ENCODE results near the gene DIDO1.

DIDO1 gene

GRCh38 chr20:62910777-62911497 lies 15.4 kb downstream of the DIDO1 start:
- DNase-seq (ENCODE audit: low read depth), result no peak

- no peak for DNase-seq (ENCODE audit: low read depth)
Observed at GRCh38 chr20:62910217-62910766, 16.0 kb downstream of the DIDO1 start.

DNA sequence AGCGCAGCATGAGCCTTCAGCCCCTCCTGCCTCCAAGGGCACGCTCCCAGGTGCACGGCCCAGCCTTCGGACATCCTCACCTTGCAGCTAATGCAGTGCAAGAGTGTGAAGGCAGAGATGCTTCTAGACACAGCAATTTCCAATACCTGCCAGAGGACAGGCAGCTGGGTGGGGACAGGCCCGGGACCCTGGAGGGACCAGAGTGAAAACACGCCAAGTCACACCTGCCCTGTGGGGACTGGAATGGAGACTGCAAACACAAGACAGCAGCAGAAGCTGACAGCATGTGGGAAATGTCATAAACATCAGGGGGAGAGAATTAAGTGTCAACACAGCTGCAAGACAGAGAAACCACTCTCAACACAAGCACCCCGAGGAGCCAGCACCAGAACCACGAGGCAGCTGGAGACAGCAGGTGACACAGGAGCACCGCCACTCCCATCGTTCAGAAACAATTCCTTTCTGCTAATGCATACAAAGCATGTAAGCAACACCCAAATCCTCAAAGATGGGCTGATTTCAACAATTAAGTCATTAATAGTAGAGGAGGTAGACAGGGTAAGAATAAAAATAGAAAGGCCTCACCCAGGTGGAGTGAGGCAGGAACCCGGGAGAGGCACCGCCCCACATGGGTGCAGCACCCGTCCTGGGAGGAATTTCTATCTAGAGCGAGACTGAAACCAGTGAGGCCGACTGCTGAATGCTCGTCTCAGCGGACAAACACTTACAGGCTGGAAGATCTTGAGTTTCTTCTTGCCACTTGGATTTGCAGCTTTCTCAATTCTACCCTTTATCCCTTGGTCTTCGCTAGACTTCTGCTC lies 17.1 kb downstream of the DIDO1 start:
- DNase-seq (ENCODE audit: low read depth), result no peak

- no peak for DNase-seq (ENCODE audit: low read depth)
Observed at GRCh38 chr20:62907384-62908317, 18.7 kb downstream of the DIDO1 start.

DNA sequence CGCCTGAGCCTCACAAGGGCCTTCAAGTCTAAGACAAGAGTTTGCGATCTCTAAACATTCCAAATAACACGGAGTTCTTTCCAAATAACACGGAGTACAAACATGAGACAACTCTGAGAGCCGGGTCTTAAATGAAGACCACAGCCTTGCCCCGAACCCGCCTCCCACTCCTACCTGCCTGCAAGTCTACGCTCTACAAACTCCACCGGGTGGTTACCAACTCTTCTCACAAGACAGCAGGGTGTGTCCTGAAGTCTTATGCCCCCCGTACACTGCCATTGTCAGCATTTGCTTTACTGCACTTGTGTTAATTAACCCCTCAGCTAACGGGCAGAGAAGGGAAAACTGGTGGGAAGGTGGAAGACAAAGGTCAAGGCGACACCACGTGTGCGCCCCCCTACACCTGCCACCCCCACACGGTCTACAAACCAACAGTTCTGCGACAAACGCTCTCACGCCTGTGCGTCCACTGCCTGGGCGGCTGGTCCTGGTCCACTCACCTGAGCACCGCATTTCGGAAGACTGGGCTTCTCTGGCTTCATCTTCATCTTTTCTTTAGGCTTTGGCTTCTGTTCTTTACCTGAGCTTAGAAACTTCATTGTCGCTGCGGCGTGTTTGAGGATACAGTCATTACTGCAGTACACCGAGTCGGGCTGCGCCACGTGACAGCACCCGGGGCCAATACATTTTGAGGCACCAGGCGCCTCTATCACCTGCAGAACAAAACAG lies 19.5 kb downstream of the DIDO1 start:
- DNase-seq (ENCODE audit: low read depth), result no peak

DNA sequence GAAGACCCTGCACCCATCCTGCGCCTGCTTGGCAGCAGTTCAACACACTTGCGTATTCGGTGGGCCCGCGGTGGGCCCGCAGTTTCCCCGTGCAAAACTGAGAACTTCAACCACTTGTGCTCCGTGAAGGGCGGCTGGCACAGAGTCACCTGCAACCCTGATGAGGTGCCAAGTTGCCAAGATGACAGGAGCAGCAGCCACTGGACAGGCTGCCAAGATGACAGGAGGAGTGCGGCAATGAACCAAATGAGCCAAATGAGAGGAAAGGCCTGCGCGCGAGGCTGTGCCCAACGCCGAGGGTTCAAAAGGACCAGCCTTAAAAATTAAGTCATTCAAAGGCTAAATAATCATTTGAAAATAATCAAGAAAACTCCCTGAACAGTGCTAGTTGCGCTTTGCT lies 20.1 kb downstream of the DIDO1 start:
- DNase-seq (ENCODE audit: low read depth), result no peak

- DNase-seq (ENCODE audit: low read depth), result no peak
Observed at GRCh38 chr20:62905536-62906117, 20.7 kb downstream of the DIDO1 start.

GRCh38 chr20:62902926-62903615 lies 23.2 kb downstream of the DIDO1 start:
- no peak for DNase-seq (ENCODE audit: low read depth)

GRCh38 chr20:62901891-62902290 lies 24.4 kb downstream of the DIDO1 start:
- DNase-seq (ENCODE audit: low read depth), result no peak

GRCh38 chr20:62900692-62901584 lies 25.4 kb downstream of the DIDO1 start:
- no peak for DNase-seq (ENCODE audit: low read depth)

DNA sequence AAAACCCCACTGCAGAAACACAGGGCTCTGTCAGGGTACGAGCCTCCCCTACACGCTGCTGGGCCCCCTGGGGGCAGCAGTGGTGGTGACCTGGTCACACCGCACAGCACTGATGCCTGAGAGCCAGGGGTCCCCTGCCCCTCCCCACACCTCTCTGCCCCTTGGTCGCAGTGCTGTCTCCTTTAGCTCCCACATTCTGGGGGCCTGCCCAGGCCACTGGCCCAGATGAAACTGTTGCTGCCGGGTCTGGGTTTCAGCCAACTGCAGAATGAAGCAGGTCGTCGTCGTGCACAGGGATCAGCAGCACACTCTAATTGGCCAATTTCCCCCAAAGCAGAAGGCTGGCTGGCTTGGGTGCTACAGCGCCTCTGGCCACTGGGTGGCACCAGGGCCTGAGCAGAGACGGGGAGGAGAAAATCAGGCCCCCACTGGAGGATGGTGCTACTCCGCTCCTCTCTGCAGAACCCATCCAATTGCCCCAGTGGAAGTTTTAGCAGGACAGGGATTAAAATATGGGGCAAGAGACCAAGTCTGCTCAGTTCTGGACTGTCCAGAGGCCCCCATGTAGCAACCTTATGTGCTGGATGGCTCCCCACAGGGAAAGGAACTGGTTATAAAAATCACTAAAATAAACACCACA lies 26.1 kb downstream of the DIDO1 start:
- peak; percentile 68 for DNase-seq (ENCODE audit: low read depth)

DNA sequence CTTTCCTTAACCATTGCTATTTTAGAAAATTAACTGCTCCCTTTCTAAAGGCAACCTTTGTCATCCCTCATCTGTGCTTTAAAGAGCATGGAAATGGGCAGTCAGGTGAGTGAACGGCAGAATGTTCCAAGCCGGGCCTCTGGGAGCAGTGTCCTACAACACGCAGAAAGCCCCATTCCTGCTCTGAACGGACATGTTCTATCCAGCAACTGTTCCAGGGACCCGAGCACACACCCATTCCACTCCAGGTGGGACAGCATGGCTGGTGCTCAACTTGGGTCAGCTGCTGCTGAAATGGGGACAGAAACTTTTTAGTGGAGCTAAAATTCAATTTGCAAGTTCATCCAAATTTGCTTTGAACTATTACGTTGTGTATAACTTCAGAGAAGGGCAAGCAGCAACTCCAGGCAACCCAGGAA lies 26.7 kb downstream of the DIDO1 start:
- DNase-seq (ENCODE audit: low read depth), result no peak

DNA sequence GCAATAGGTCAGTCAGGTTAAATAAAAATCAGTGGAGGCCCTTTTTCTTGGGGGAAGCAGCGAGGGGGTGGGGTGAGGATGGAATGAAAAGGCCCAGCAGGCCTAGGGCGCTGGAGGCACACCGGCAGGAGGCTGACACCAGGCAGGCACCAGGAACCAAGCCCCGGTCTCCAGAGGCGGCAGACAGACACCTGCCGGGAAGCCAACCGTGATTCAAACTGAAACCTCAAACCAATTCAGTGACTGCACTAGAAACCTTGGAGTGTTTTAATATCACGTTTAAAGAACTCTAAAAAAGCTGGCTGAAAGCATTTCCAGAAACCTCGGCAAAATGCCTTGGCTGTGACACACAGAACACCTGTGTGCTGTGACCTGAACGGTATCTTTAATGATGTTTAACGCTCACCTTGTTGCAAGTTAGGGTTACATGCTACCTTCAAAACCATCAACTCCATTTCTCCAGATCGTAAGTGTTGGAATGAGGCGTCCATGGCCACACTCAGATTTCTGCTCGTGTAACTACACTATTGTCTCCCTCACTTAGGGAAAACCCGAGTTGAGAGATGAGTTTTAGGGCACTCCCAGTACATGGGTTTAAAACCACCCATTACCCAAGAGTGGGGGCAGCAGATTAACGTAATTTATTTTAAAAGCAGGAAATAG lies 27.2 kb downstream of the DIDO1 start:
- no peak for DNase-seq (ENCODE audit: low read depth)

GRCh38 chr20:62898093-62898964 lies 28.0 kb downstream of the DIDO1 start:
- DNase-seq (ENCODE audit: low read depth), result no peak

DNA sequence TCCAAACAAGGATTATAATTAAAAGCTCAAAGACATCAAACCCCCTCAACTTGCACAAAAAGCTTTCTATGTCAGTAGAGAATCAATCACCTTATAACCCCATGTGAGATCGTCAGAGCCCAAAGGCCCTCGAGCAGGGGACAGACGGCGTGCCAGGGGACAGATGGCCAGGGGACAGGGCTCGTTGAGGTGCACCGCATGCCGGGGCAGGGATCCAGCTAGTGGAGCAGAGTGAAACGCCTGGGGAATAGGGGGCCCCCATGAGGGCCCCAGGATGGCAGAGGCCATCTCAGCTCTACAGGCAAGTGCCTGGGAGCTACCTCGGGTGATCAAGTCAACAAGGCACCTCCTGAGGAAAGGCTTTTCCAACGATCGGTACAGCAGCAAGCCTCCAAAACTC lies 28.6 kb downstream of the DIDO1 start:
- DNase-seq (ENCODE audit: low read depth), result no peak

DNA sequence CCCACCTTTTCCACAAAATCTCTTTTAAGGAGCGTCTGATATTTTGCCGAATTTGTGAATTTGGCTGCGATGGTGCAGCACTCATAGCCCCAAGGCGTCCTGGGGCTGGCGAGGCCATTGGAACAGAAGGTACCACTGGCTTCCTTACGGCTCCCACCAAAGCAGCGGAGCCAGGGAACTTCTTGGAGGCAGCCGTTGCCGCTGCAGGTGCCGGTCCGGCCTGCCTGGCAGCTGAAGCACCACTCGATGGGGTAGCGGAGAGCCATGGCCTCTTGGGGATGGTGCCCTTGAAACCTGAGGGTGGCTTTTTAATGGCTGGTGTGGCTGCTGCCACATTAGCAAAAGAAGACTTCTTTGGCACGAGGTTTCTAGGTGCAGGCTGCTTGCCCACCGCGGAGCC lies 29.8 kb downstream of the DIDO1 start:
- DNase-seq (ENCODE audit: low read depth), result no peak

GRCh38 chr20:62895539-62895938 lies 30.8 kb downstream of the DIDO1 start:
- no peak for DNase-seq (ENCODE audit: low read depth)

Data from activated T-cell treated with anti-CD3 and anti-CD28 coated beads for 24 hours (primary cell).